ENCODE results near the gene MSX1. TPM values are rescaled to one million over a fixed set of nuclear protein-coding genes. Genes with fewer than 3 reads are reported as not detected.
A peak's percentile ranks its signal among the peaks of the same experiment; 100 is the strongest.

MSX1 gene
- total RNA-seq, 1 experiment from 2014 or later = not detected

DNA sequence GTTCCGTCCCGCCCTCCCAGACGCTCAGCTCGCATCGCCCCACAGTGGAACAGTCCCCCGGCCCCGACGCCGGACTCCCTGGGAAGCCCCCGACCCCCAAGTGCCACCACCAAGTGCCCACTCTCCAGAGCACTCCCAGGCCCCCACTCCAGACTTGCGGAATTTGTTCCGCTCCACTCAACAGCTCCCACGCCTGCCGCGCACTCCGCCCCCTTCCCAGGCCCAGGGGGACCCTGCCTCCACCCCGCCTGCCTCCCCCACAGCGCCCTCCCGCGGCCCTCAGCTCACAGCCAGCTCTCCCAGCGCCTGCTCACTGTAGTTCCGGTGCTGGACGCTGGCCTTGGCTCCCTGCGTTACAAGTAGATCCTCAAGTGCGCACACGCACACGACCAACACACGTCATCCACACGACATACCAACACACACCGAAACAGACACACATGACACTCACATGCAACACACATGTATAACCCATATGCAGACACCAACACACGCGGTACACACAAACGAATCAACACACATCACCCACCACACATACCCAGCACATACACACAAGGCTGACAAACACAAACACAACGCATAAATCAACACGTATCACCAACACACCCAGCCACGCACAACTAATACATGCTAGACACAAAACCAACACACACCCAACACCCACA lies 8.0 kb downstream of the MSX1 start:
- Histone ChIP-seq H4K5ac (ENCODE audit: insufficient read length, low read depth, low read length) (no peak overlapping the region), H3K4me1 (ENCODE audit: insufficient read depth, low read length) (no peaks in the 10 kb centered on the region), H3K56ac (ENCODE audit: insufficient read length, low read depth, low read length) (no peak overlapping the region), H3K4ac (ENCODE audit: low read depth, low read length) (no peak overlapping the region), H3K9ac (ENCODE audit: extremely low read depth, insufficient read length, low read length) (no peak overlapping the region), H4K8ac (replicated peaks; ENCODE audit: insufficient read length, low read depth, low read length) (no peak overlapping the region), H3K14ac (ENCODE audit: insufficient read depth, low read length) (no peak overlapping the region), H3K27me3 (ENCODE audit: insufficient read depth, low read length) (peaks cover 99% of the 10 kb centered on the region), H3K79me2 (ENCODE audit: insufficient read depth, low read length) (no peaks in the 10 kb centered on the region), H4K20me1 (ENCODE audit: control insufficient read depth, insufficient read depth, insufficient read length) (peaks cover 6% of the 10 kb centered on the region), H3K23me2 (ENCODE audit: insufficient read length, low read depth, low read length, poor library complexity, severe bottlenecking) (no peaks in the 10 kb centered on the region), H3K18ac (ENCODE audit: insufficient read length, low read depth, low read length) (peak overlapping the region; percentile 6), H3K23ac (ENCODE audit: insufficient read length, low read depth, low read length) (no peak overlapping the region), H2AFZ (ENCODE audit: low read length) (no peak overlapping the region), H2BK120ac (ENCODE audit: low read depth, low read length, poor library complexity, severe bottlenecking) (no peak overlapping the region), H2BK5ac (ENCODE audit: insufficient read length, low read length) (no peak overlapping the region), H4K91ac (ENCODE audit: insufficient read length, low read depth, low read length) (no peak overlapping the region), H3K9me3 (ENCODE audit: control insufficient read depth, low read depth, low read length) (no peaks in the 10 kb centered on the region), H3K79me1 (ENCODE audit: insufficient read depth, low read depth, low read length, poor library complexity, severe bottlenecking) (no peaks in the 10 kb centered on the region), H2BK20ac (ENCODE audit: low read depth, low read length, poor library complexity, severe bottlenecking) (no peak overlapping the region), H2BK12ac (ENCODE audit: insufficient read length, low read depth, low read length) (no peak overlapping the region), H3K27ac (ENCODE audit: insufficient read length, low read depth, low read length) (no peak overlapping the region), H2BK15ac (ENCODE audit: low read depth, low read length) (no peak overlapping the region), H2AK5ac (ENCODE audit: insufficient read length, low read length) (no peak overlapping the region), H3T11ph (ENCODE audit: low read length) (no peak overlapping the region), H3K4me2 (ENCODE audit: insufficient read depth, insufficient read length, low read length) (peak overlapping the region; percentile 5)
- Mint-ChIP-seq H3K27me3 (ENCODE audit: low read depth) (no peaks in the 10 kb centered on the region; the same call in none of the 2 replicates), H3K4me3 (no peak overlapping the region), H3K9me3 (peaks cover 0 to 7% of the 10 kb centered on the region in 2 experiments; a peak in 4 of 5 replicates), H3K36me3 (ENCODE audit: insufficient read depth in 1 of 3, low read depth in 3 of 3) (peaks cover 0 to 2% (median 0%) of the 10 kb centered on the region in 3 experiments; a peak in 2 of 7 replicates), H3K27ac (no peak overlapping the region), H3K4me1 (peaks cover 18 to 50% of the 10 kb centered on the region in 2 experiments)
- DNase-seq = peak; percentile 79
- TF ChIP-seq CTCF (conservative IDR thresholded peaks at IDR 0.05) = peak; percentile 56
- 100% methylated on average over 1 of the region's 36 CpGs for WGBS (ENCODE audit: extremely low coverage, insufficient read length, low lambda C conversion rate)

Data from H9 (cell line).